GM12872 (cell line): ENCODE data around the gene PDE4D.

ENCODE experiments used
- TF ChIP-seq, protein P1 (sequence below): IDR thresholded peaks from 3 replicates; pipeline ENCODE4 v1.5.1; 2011; ENCODE audit warnings: low read depth, mild to moderate bottlenecking, low read length, moderate library complexity; ENCODE audit not compliant: insufficient read depth

PDE4D gene

DNA sequence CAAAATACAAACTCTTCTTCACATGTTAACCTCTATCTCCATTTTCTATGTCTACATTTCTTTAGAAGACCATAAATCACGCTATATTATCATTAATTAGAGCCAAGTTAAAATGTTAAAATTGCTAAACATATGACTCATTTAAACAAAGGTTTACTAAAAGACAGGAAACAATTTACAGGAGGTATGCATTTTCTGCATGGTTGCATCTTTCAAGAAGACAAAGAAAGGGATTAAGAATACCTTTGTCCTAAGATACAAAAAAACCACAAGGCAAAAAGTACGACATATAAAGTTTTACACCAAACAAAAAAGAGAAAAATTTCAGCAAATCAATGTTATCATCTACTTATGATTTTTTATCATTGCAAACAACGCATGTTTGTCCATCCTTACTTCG, 324.4 kb downstream of the PDE4D start:
- TF ChIP-seq, protein P1, sequence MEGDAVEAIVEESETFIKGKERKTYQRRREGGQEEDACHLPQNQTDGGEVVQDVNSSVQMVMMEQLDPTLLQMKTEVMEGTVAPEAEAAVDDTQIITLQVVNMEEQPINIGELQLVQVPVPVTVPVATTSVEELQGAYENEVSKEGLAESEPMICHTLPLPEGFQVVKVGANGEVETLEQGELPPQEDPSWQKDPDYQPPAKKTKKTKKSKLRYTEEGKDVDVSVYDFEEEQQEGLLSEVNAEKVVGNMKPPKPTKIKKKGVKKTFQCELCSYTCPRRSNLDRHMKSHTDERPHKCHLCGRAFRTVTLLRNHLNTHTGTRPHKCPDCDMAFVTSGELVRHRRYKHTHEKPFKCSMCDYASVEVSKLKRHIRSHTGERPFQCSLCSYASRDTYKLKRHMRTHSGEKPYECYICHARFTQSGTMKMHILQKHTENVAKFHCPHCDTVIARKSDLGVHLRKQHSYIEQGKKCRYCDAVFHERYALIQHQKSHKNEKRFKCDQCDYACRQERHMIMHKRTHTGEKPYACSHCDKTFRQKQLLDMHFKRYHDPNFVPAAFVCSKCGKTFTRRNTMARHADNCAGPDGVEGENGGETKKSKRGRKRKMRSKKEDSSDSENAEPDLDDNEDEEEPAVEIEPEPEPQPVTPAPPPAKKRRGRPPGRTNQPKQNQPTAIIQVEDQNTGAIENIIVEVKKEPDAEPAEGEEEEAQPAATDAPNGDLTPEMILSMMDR: no peak

GRCh38 chr5:59568161-59568560, 325.4 kb downstream of the PDE4D start:
- TF ChIP-seq, protein P1: no peak

DNA sequence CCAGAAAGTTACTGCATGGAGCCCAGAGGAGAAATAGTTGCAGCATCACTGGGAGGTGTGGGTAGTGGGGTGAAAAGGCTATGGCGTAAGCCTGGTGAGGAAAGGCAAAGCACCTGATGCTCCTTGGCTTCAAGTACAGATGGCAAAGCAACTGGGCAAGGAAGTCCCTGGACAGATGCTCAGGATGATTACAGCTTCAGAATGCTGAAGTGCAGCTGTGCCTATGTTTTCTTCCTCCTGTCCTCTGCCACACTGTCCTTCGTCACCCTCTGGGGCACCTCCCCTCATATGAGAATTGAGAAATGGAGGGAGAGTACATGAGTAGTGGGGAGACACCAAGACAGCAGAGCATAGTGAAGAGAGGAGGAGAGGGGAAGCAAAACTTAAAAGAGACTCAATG, 328.0 kb downstream of the PDE4D start:
- TF ChIP-seq, protein P1: no peak

DNA sequence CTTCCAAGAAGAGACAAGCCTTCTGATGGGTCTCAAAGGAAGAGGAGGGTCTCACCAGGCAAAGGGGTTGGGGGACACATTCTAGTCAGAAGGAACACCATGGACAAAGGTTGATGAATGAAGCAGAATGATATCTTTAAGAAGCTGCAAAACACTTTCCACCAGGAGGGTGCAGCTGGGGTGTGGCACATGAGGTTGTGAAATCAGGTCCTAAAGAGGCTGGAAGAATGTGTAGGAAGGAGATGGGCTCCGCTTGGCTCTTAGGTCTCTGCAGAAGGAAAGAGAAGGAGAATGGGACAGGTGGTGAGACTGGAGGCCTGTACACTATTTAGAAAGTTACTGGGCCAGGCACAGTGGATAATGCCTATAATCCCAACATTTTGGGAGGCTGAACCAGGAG, 328.6 kb downstream of the PDE4D start:
- TF ChIP-seq, protein P1: no peak

GRCh38 chr5:59562756-59563389, 330.7 kb downstream of the PDE4D start:
- TF ChIP-seq, protein P1: no peak

DNA sequence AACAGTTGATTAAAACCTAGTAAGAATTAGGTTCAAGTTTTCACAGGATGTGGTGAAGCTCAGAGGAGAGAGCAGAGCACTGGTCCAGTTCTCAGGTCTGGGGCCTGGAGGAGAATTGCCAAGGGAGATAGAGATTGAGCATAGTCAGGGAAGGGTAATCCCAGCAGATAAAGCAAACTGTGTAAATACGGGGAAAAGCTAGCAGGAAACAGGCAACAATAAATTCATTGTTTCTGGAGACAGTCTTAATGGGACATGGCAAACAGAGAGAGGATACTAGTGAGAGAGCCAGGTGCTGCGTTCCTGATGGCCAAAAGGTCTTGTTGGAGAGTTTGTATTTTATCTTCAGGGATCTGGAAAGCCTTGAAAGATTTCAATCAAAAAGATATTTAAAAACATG, 333.0 kb downstream of the PDE4D start:
- TF ChIP-seq, protein P1: no peak

- TF ChIP-seq, protein P1: no peak
Observed at GRCh38 chr5:59559847-59560246, 333.7 kb downstream of the PDE4D start.
